ENCODE measurements around the gene TRMT2A.
"Not testable (repeated sequence)": the region's sequence is repeated elsewhere in the genome, so short reads cannot be mapped to it uniquely, and the experiment has no call there.

Gene TRMT2A

GRCh38 chr22:20083157-20083890 is 33.7 kb downstream of the TRMT2A start:
- DNase-seq: no peak

- DNase-seq: peak; percentile 15
Measured at GRCh38 chr22:20080776-20081654, 36.0 kb downstream of the TRMT2A start.

- DNase-seq: peak; percentile 77
Measured at GRCh38 chr22:20080445-20080775, 36.6 kb downstream of the TRMT2A start.

GRCh38 chr22:20079745-20080444 is 37.1 kb downstream of the TRMT2A start, which contains the start of gene DGCR8:
DGCR8 (plus strand) TSS chr22:20080241; CDS start chr22:20085964, 5,723 bp downstream.
- DNase-seq: peak; percentile 70

GRCh38 chr22:20076627-20077172 is 40.3 kb downstream of the TRMT2A start:
- DNase-seq: no peak

- DNase-seq: no peak
Measured at GRCh38 chr22:20071524-20071972, 45.5 kb downstream of the TRMT2A start.

- DNase-seq: no peak
Measured at GRCh38 chr22:20069331-20070042, 47.5 kb downstream of the TRMT2A start.

- no peak for DNase-seq
Measured at GRCh38 chr22:20068640-20069039, 48.4 kb downstream of the TRMT2A start.

GRCh38 chr22:20067384-20067682 is 49.7 kb downstream of the TRMT2A start:
- DNase-seq: not testable (repeated sequence)

- DNase-seq: no peak
Measured at GRCh38 chr22:20066617-20067383, 50.2 kb downstream of the TRMT2A start.

GRCh38 chr22:20065896-20066616 is 51.0 kb downstream of the TRMT2A start:
- no peak for DNase-seq

- DNase-seq: no peak
Measured at GRCh38 chr22:20064545-20065262, 52.3 kb downstream of the TRMT2A start.

- DNase-seq: no peak
Measured at GRCh38 chr22:20064140-20064480, 52.9 kb downstream of the TRMT2A start.

- DNase-seq: no peak
Measured at GRCh38 chr22:20063271-20064139, 53.5 kb downstream of the TRMT2A start.

GRCh38 chr22:20062766-20063083 is 54.3 kb downstream of the TRMT2A start:
- DNase-seq: no peak

- DNase-seq: no peak
Measured at GRCh38 chr22:20062043-20062765, 54.8 kb downstream of the TRMT2A start.

All from activated naive CD4-positive, alpha-beta T cell treated with Interleukin-2 at 50 U/mL for 16 hours (primary cell).